ENCODE results near the gene C2CD4D. TPM values are rescaled to one million over a fixed set of nuclear protein-coding genes. Genes with fewer than 3 reads are reported as not detected.

The C2CD4D gene
- total RNA-seq, 2 donors from 2014 or later, result 3.9 to 5.6 TPM

GRCh38 chr1:151849871-151850270 is 10.3 kb upstream of the C2CD4D start:
- no peak for ATAC-seq (replicated peaks)
- H3K4me3 Mint-ChIP-seq, result peak overlapping the region; percentile 69

GRCh38 chr1:151849126-151849525 is 9.5 kb upstream of the C2CD4D start:
- H3K36me3 Mint-ChIP-seq (ENCODE audit: low read depth), result peaks cover 93% of the 10 kb centered on the region
- H3K9me3 Mint-ChIP-seq, result no peaks in the 10 kb centered on the region
- ATAC-seq (replicated peaks), result no peak
- peak overlapping the region; percentile 69 for H3K4me3 Mint-ChIP-seq
- H3K4me1 Mint-ChIP-seq, result peaks cover 33% of the 10 kb centered on the region
- peak overlapping the region; percentile 92 for H3K27ac Mint-ChIP-seq
- no peaks in the 10 kb centered on the region for H3K27me3 Mint-ChIP-seq

More at GRCh38 chr1:151849871-151850270, 10.3 kb upstream of the C2CD4D start:
- H3K36me3 Mint-ChIP-seq (ENCODE audit: low read depth), result peaks cover 91% of the 10 kb centered on the region
- no peaks in the 10 kb centered on the region for H3K27me3 Mint-ChIP-seq
- no peaks in the 10 kb centered on the region for H3K9me3 Mint-ChIP-seq
- peak overlapping the region; percentile 92 for H3K27ac Mint-ChIP-seq
- H3K4me1 Mint-ChIP-seq, result peaks cover 27% of the 10 kb centered on the region

- H3K9me3 Mint-ChIP-seq, result no peaks in the 10 kb centered on the region
- H3K4me3 Mint-ChIP-seq, result peak overlapping the region; percentile 69
- no peak for ATAC-seq (replicated peaks)
- peaks cover 97% of the 10 kb centered on the region for H3K36me3 Mint-ChIP-seq (ENCODE audit: low read depth)
- peak overlapping the region; percentile 92 for H3K27ac Mint-ChIP-seq
- peaks cover 33% of the 10 kb centered on the region for H3K4me1 Mint-ChIP-seq
- H3K27me3 Mint-ChIP-seq, result no peaks in the 10 kb centered on the region
Observed at GRCh38 chr1:151847867-151848596, 8.4 kb upstream of the C2CD4D start.

- H3K9me3 Mint-ChIP-seq, result no peaks in the 10 kb centered on the region
- H3K4me1 Mint-ChIP-seq, result peaks cover 33% of the 10 kb centered on the region
- no peaks in the 10 kb centered on the region for H3K27me3 Mint-ChIP-seq
- H3K4me3 Mint-ChIP-seq, result peak overlapping the region; percentile 68
- peak; percentile 46 for ATAC-seq (replicated peaks)
- H3K36me3 Mint-ChIP-seq (ENCODE audit: low read depth), result peaks cover 97% of the 10 kb centered on the region
- H3K27ac Mint-ChIP-seq, result peak overlapping the region; percentile 93
Observed at GRCh38 chr1:151846686-151847237, 7.1 kb upstream of the C2CD4D start.

GRCh38 chr1:151846062-151846568 is 6.5 kb upstream of the C2CD4D start:
- H3K4me3 Mint-ChIP-seq, result peak overlapping the region; percentile 68
- peaks cover 33% of the 10 kb centered on the region for H3K4me1 Mint-ChIP-seq
- peaks cover 97% of the 10 kb centered on the region for H3K36me3 Mint-ChIP-seq (ENCODE audit: low read depth)
- no peaks in the 10 kb centered on the region for H3K9me3 Mint-ChIP-seq
- H3K27me3 Mint-ChIP-seq, result no peaks in the 10 kb centered on the region
- H3K27ac Mint-ChIP-seq, result peak overlapping the region; percentile 93
- peak; percentile 84 for ATAC-seq (replicated peaks)

GRCh38 chr1:151843398-151843797 is 3.8 kb upstream of the C2CD4D start:
- H3K9me3 Mint-ChIP-seq, result no peaks in the 10 kb centered on the region
- H3K36me3 Mint-ChIP-seq (ENCODE audit: low read depth), result peaks cover 95% of the 10 kb centered on the region
- peaks cover 35% of the 10 kb centered on the region for H3K4me1 Mint-ChIP-seq
- no peaks in the 10 kb centered on the region for H3K27me3 Mint-ChIP-seq
- H3K27ac Mint-ChIP-seq, result no peak overlapping the region
- H3K4me3 Mint-ChIP-seq, result no peak overlapping the region
- ATAC-seq (replicated peaks), result no peak

- Mint-ChIP-seq H3K4me3 (peak overlapping the region; percentile 96), H3K4me1 (peaks cover 37% of the 10 kb centered on the region), H3K9me3 (no peaks in the 10 kb centered on the region), H3K36me3 (ENCODE audit: low read depth) (peaks cover 83% of the 10 kb centered on the region), H3K27me3 (no peaks in the 10 kb centered on the region), H3K27ac (peak overlapping the region; percentile 94)
- ATAC-seq (replicated peaks), result no peak
Observed at GRCh38 chr1:151841141-151841540, 1.5 kb upstream of the C2CD4D start.

GRCh38 chr1:151840421-151840820 is 801 bp upstream of the C2CD4D start:
- Mint-ChIP-seq H3K9me3 (no peaks in the 10 kb centered on the region), H3K27ac (peak overlapping the region; percentile 94), H3K27me3 (no peaks in the 10 kb centered on the region), H3K4me1 (peaks cover 40% of the 10 kb centered on the region), H3K4me3 (peak overlapping the region; percentile 96), H3K36me3 (ENCODE audit: low read depth) (peaks cover 76% of the 10 kb centered on the region)
- ATAC-seq (replicated peaks), result no peak

- peak overlapping the region; percentile 94 for H3K27ac Mint-ChIP-seq
- peak overlapping the region; percentile 96 for H3K4me3 Mint-ChIP-seq
- no peak for ATAC-seq (replicated peaks)
- peaks cover 62% of the 10 kb centered on the region for H3K36me3 Mint-ChIP-seq (ENCODE audit: low read depth)
- no peaks in the 10 kb centered on the region for H3K27me3 Mint-ChIP-seq
- H3K9me3 Mint-ChIP-seq, result no peaks in the 10 kb centered on the region
- peaks cover 30% of the 10 kb centered on the region for H3K4me1 Mint-ChIP-seq
Observed at GRCh38 chr1:151839082-151839412, 573 bp downstream of the C2CD4D start.

GRCh38 chr1:151838222-151839081 is 1.2 kb downstream of the C2CD4D start:
- ATAC-seq (replicated peaks), result peak; percentile 21
- Mint-ChIP-seq H3K9me3 (no peaks in the 10 kb centered on the region), H3K4me3 (peak overlapping the region; percentile 96), H3K4me1 (peaks cover 36% of the 10 kb centered on the region), H3K27ac (peak overlapping the region; percentile 94), H3K27me3 (no peaks in the 10 kb centered on the region), H3K36me3 (ENCODE audit: low read depth) (peaks cover 56% of the 10 kb centered on the region)

GRCh38 chr1:151837884-151838221 is 1.8 kb downstream of the C2CD4D start:
- Mint-ChIP-seq H3K4me3 (peak overlapping the region; percentile 87), H3K9me3 (no peaks in the 10 kb centered on the region), H3K4me1 (peaks cover 41% of the 10 kb centered on the region), H3K27ac (peak overlapping the region; percentile 90), H3K27me3 (no peaks in the 10 kb centered on the region), H3K36me3 (ENCODE audit: low read depth) (peaks cover 50% of the 10 kb centered on the region)
- ATAC-seq (replicated peaks), result no peak

GRCh38 chr1:151837197-151837596 is 2.4 kb downstream of the C2CD4D start:
- peak; percentile 30 for ATAC-seq (replicated peaks)
- peak overlapping the region; percentile 87 for H3K4me3 Mint-ChIP-seq
- peaks cover 47% of the 10 kb centered on the region for H3K4me1 Mint-ChIP-seq
- no peaks in the 10 kb centered on the region for H3K9me3 Mint-ChIP-seq
- H3K27me3 Mint-ChIP-seq, result no peaks in the 10 kb centered on the region
- peaks cover 44% of the 10 kb centered on the region for H3K36me3 Mint-ChIP-seq (ENCODE audit: low read depth)
- H3K27ac Mint-ChIP-seq, result peak overlapping the region; percentile 90

- peak overlapping the region; percentile 87 for H3K4me3 Mint-ChIP-seq
- no peaks in the 10 kb centered on the region for H3K27me3 Mint-ChIP-seq
- no peaks in the 10 kb centered on the region for H3K9me3 Mint-ChIP-seq
- H3K4me1 Mint-ChIP-seq, result peaks cover 57% of the 10 kb centered on the region
- no peak overlapping the region for H3K27ac Mint-ChIP-seq
- ATAC-seq (replicated peaks), result no peak
- peaks cover 28% of the 10 kb centered on the region for H3K36me3 Mint-ChIP-seq (ENCODE audit: low read depth)
Observed at GRCh38 chr1:151835596-151835995, 4.0 kb downstream of the C2CD4D start.

GRCh38 chr1:151834239-151834638 is 5.4 kb downstream of the C2CD4D start:
- Mint-ChIP-seq H3K36me3 (ENCODE audit: low read depth) (peaks cover 14% of the 10 kb centered on the region), H3K4me3 (peak overlapping the region; percentile 94), H3K9me3 (no peaks in the 10 kb centered on the region), H3K27me3 (no peaks in the 10 kb centered on the region), H3K4me1 (peaks cover 68% of the 10 kb centered on the region), H3K27ac (peak overlapping the region; percentile 76)
- ATAC-seq (replicated peaks), result peak; percentile 9

All from activated T-helper 17 cell treated with anti-CD3 and anti-CD28 coated beads, Interleukin-2, amount 50 U/mL, for 72 hours (primary cell).